HepG2 (cell line): Measurements from ENCODE around the gene DHTKD1. TPM values are rescaled to one million over a fixed set of nuclear protein-coding genes. Genes with fewer than 3 reads are reported as not detected.

Experiments
- ATAC-seq: fragments of 200-7000 bp; cut with Tn5 transposase; 3 replicates; pipeline ENCODE4 v1.9.1; 2020; ENCODE audit warnings: mild to moderate bottlenecking, moderate library complexity
- BruUV-seq: library from RNA; stranded (reverse); fragments of 400-500 nt; replicated peaks from 2 replicates; lab custom pipeline; 2021; lab: Mats Ljungman, UMichigan
- CTCF ChIA-PET: fragments of 300-600 bp; formaldehyde crosslinking; extraction: SDS; loops from one replicate; lab custom pipeline; 2021; ENCODE audit warnings: low total read pairs, inconsistent platforms, low intra/inter-chr PET ratio; lab: Yijun Ruan, JAX
- POLR2A ChIA-PET: fragments of 350-600 bp; sonication (Branson Sonifier 250); formaldehyde crosslinking; loops from one replicate; lab custom pipeline; 2020; ENCODE audit warnings: antibody characterized with exemption, inconsistent platforms; lab: Yijun Ruan, JAX
- DNase-seq: peaks from one replicate; pipeline ENCODE4 v3.0.0-alpha.2; 2015; ENCODE audit warnings: low spot score
- FAIRE-seq: peaks from 3 replicates; lab custom pipeline; 2011; peaks lifted over from hg19 to GRCh38; lab: Jason Lieb, UNC
- H2AFZ ChIP-seq: one replicate; pipeline ENCODE4 v1.6.1; 2011; ENCODE audit warnings: low read length, inconsistent platforms
- H3K27ac ChIP-seq: fragments of 300-600 bp; 3 replicates; pipeline ENCODE4 v1.8.0; 2011; ENCODE audit warnings: mixed run types, mild to moderate bottlenecking, mixed read lengths, low read length, inconsistent platforms; ENCODE audit not compliant: insufficient read depth; ENCODE audit errors: extremely low read length
- H3K27me3 ChIP-seq, 2 experiments: fragments of 200-600 bp in 1 of 2; 2 replicates in 1 of 2; 3 replicates in 1 of 2; pipeline versions ENCODE4 v1.6.0 to v1.8.0; 2011; ENCODE audit warnings: low read length in 2 of 2, mild to moderate bottlenecking in 2 of 2, moderate library complexity in 2 of 2, inconsistent platforms in 1 of 2; ENCODE audit not compliant: insufficient read depth in 2 of 2, control insufficient read depth in 1 of 2
- H3K36me3 ChIP-seq, 2 experiments: fragments of 200-600 bp in 1 of 2; replicated peaks in 1 of 2; 2 replicates in 1 of 2; 3 replicates in 1 of 2; pipeline versions ENCODE4 v1.5.1 to v1.8.0; 2011; ENCODE audit warnings: low read length in 2 of 2, inconsistent platforms in 1 of 2; ENCODE audit not compliant: insufficient read depth in 2 of 2, control insufficient read depth in 1 of 2
- H3K4me1 ChIP-seq: 2 replicates; pipeline ENCODE4 v1.5.1; 2012; ENCODE audit warnings: low read length, inconsistent platforms; ENCODE audit not compliant: insufficient read depth
- H3K4me2 ChIP-seq: 2 replicates; pipeline ENCODE4 v1.6.0; 2011; ENCODE audit warnings: low read depth, low read length, inconsistent platforms
- H3K4me3 ChIP-seq, 3 experiments: fragments of 200-600 bp in 1 of 3; sonication (generic), shearing (Covaris generic) in 1 of 3; replicated peaks in 1 of 3; 2 replicates each; pipeline ENCODE4 v1.5.1; 2011 to 2016; ENCODE audit warnings: low read length in 3 of 3, inconsistent platforms in 2 of 3, low read depth in 2 of 3, mild to moderate bottlenecking in 2 of 3, control low read depth in 1 of 3, mixed read lengths in 1 of 3; ENCODE audit not compliant: insufficient read depth in 1 of 3
- H3K79me2 ChIP-seq: one replicate; pipeline ENCODE4 v1.6.1; 2011; ENCODE audit warnings: low read length, inconsistent platforms; ENCODE audit not compliant: insufficient read depth
- H3K9ac ChIP-seq: 2 replicates; pipeline ENCODE4 v1.6.0; 2011; ENCODE audit warnings: mild to moderate bottlenecking, low read depth, low read length, inconsistent platforms; ENCODE audit not compliant: insufficient read depth
- H3K9me3 ChIP-seq: 2 replicates; pipeline ENCODE4 v1.5.1; 2012; ENCODE audit warnings: mild to moderate bottlenecking, low read length
- H4K20me1 ChIP-seq: 2 replicates; pipeline ENCODE4 v1.6.0; 2011; ENCODE audit warnings: inconsistent platforms, mild to moderate bottlenecking, low read length, moderate library complexity; ENCODE audit not compliant: insufficient read depth
- CBX1 ChIP-seq: IDR thresholded peaks from one replicate; pipeline ENCODE4 v1.6.1; 2016; ENCODE audit warnings: antibody characterized with exemption, low read depth
- FIP1L1 ChIP-seq: fragments of 200-400 bp; formaldehyde crosslinking; IDR thresholded peaks from 2 replicates; pipeline ENCODE4 v1.6.1; 2018; ENCODE audit warnings: low read depth, mild to moderate bottlenecking, low read length, moderate library complexity, borderline replicate concordance; ENCODE audit not compliant: insufficient read depth
- NFE2L1 ChIP-seq: sonication (generic); formaldehyde crosslinking; IDR thresholded peaks from 2 replicates; pipeline ENCODE4 v1.4.0; 2020; ENCODE audit warnings: missing genetic modification reagents, mild to moderate bottlenecking, borderline replicate concordance
- PAWR ChIP-seq: sonication (generic); formaldehyde crosslinking; IDR thresholded peaks from 2 replicates; pipeline ENCODE4 v1.4.0; 2020; ENCODE audit warnings: missing genetic modification reagents, mild to moderate bottlenecking, borderline replicate concordance
- SSRP1 ChIP-seq: IDR thresholded peaks from 2 replicates; pipeline ENCODE4 v1.6.1; 2016; ENCODE audit warnings: control low read depth
- ZBTB7A ChIP-seq: sonication (generic); formaldehyde crosslinking; IDR thresholded peaks from 2 replicates; pipeline ENCODE4 v1.8.0; 2022; ENCODE audit warnings: mild to moderate bottlenecking, missing genetic modification reagents
- ZBTB7B ChIP-seq: sonication (generic); formaldehyde crosslinking; IDR thresholded peaks from 2 replicates; pipeline ENCODE4 v1.4.0; 2020; ENCODE audit warnings: missing genetic modification reagents
- ZNF205 ChIP-seq: IDR thresholded peaks from 2 replicates; pipeline ENCODE4 v1.6.1; 2018; ENCODE audit warnings: missing biosample characterization, missing genetic modification reagents
- ZNF335 ChIP-seq: sonication (generic); formaldehyde crosslinking; IDR thresholded peaks from 2 replicates; pipeline ENCODE4 v1.4.0; 2020; ENCODE audit warnings: missing genetic modification reagents
- ZNF564 ChIP-seq: sonication (generic); formaldehyde crosslinking; IDR thresholded peaks from 2 replicates; pipeline ENCODE4 v1.8.1; 2023; ENCODE audit warnings: mild to moderate bottlenecking, missing genetic modification reagents
- ZNF710 ChIP-seq: sonication (generic); formaldehyde crosslinking; IDR thresholded peaks from 2 replicates; pipeline ENCODE4 v1.5.0; 2020; ENCODE audit warnings: mild to moderate bottlenecking, missing genetic modification reagents, borderline replicate concordance
- ZNF784 ChIP-seq: sonication (generic); formaldehyde crosslinking; IDR thresholded peaks from 2 replicates; pipeline ENCODE4 v1.5.1; 2020; ENCODE audit warnings: missing genetic modification reagents, mild to moderate bottlenecking, borderline replicate concordance
- ZSCAN25 ChIP-seq: sonication (generic); formaldehyde crosslinking; IDR thresholded peaks from 2 replicates; pipeline ENCODE4 v1.8.0; 2022; ENCODE audit warnings: mild to moderate bottlenecking, missing genetic modification reagents
- WGBS: methylation state at CpG from one replicate; pipeline ENCODE4 v1.1.6; 2017; ENCODE audit warnings: low lambda C conversion rate; 5-methylcytosine and 5-hydroxymethylcytosine counted together
- in situ Hi-C: cut with HindIII; loops from 2 replicates; pipeline ENCODE4 v1.10.0; 2017; ENCODE audit warnings: low pct_unique_long_range_greater_than_20kb; ENCODE audit not compliant: extremely low pct_ligation_motif_present
- intact Hi-C: fragments of 100-400 bp; cut with micrococcal nuclease; formaldehyde crosslinking; loops from one replicate; pipeline ENCODE4 v1.10.0; 2022; ENCODE audit not compliant: unreplicated experiment
- polyA plus RNA-seq, 8 experiments: library from polyadenylated mRNA; depleted of rRNA in 3 of 8; stranded (reverse) in 7 of 8; unstranded in 1 of 8; fragments of >200 nt; fragmentation: Illumina TruSeq in 4 of 8; extraction: Trizol in 4 of 8; gene quantifications; 2 replicates each; pipeline versions ENCODE4 v1.2.1 to v1.2.3, GENCODE V29; 2011 to 2016; ENCODE audit warnings: low read depth in 4 of 8, missing spikeins in 1 of 8, mixed read lengths in 1 of 8; ENCODE audit not compliant: insufficient read depth in 1 of 8
- total RNA-seq, 5 experiments: library from RNA; depleted of rRNA; stranded (reverse); fragments of >200 nt; fragmentation: Illumina TruSeq; extraction: Trizol; gene quantifications; 2 replicates each; pipeline ENCODE4 v1.2.3, GENCODE V29; 2016; ENCODE audit warnings: low read depth in 1 of 5

The DHTKD1 gene
- total and polyA plus RNA-seq, 2 of the 13 experiments (the other 11 are each of a cell fraction or from before 2014, with no cell fraction given): 9.6 to 14.1 TPM

- in situ Hi-C loops (no loop called here), intact Hi-C loops (no loop called here)
- Histone ChIP-seq H3K27ac (no peak overlapping the region), H3K4me1 (peaks cover 26% of the 10 kb centered on the region), H4K20me1 (no peaks in the 10 kb centered on the region), H3K4me3 (no peak overlapping the region), H3K4me2 (no peak overlapping the region), H3K9me3 (no peaks in the 10 kb centered on the region), H3K27me3 (no peaks in the 10 kb centered on the region), H3K9ac (no peak overlapping the region), H3K79me2 (no peaks in the 10 kb centered on the region), H2AFZ (no peak overlapping the region), H3K36me3 (peaks cover 0 to 8% of the 10 kb centered on the region in 2 experiments; a peak in 1 of 5 replicates)
- WGBS: 87% methylated on average over 6 of the region's 6 CpGs
- no peak for DNase-seq
- TF ChIP-seq NFE2L1 (no peak), ZNF205 (CRISPR knock-in tag) (no peak), ZSCAN25 (CRISPR knock-in tag) (no peak), CBX1 (no peak), ZNF564 (CRISPR knock-in tag) (no peak), ZNF710 (CRISPR knock-in tag) (no peak), PAWR (no peak), SSRP1 (CRISPR knock-in tag) (no peak), FIP1L1 (no peak), ZNF784 (CRISPR knock-in tag) (no peak), ZNF335 (CRISPR knock-in tag) (no peak), ZBTB7A (no peak), ZBTB7B (CRISPR knock-in tag) (no peak)
- no peak for ATAC-seq
- POLR2A ChIA-PET: no interaction called here
- CTCF ChIA-PET: no interaction called here
- FAIRE-seq: no peak
- no TSS peak for BruUV-seq
These were observed 85.8 kb downstream of the DHTKD1 start for GRCh38 chr10:12154516-12154915.
